SW 1271 (cell line): ENCODE results near the gene CFAP20DC.
"Not testable (repeated sequence)": the region's sequence is repeated elsewhere in the genome, so short reads cannot be mapped to it uniquely, and the experiment has no call there.

Source experiments
- DNase-seq, 2 experiments: peaks; one replicate each; lab custom pipeline; 2025; lab: John Stamatoyannopoulos, UW

The CFAP20DC gene

DNA sequence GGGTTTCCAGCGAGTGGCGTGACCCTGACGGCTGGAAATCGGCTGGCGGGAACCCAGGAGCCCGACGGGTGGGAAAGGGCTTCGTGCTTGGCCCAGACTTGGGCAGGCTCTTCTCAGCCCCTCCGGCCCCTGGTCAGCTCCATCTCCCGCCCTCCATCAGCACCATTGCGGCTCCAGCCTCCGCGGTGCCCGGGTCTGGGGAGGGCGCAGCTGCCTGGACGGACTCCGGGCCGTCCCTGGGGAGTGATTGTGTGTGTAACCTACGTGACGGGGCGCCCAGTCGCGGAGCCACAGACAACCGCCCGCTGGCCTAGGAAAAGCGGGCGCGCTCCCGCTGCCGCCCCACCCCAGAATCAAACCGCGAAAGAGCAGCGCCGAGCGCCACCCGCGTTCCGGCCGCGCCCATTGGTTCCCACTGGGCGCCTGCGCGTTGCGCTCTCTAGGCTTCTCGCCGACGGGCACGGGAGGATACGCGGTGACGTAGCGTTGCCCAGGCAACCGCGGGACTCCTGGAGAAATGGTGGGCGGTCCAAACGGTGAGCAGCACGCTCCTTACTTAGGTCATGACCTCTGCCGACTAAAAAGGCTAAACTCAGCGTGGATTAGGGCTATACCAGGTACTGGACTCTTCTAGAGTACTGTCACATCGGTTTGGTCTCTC lies at the start of gene CFAP20DC:
Gene CFAP20DC, minus strand, starts transcription at position 355 of the 661 bp plus-strand sequence. CDS start 394 bp downstream, outside the sequence.
- DNase-seq: peak; percentile 83 to 87

DNA sequence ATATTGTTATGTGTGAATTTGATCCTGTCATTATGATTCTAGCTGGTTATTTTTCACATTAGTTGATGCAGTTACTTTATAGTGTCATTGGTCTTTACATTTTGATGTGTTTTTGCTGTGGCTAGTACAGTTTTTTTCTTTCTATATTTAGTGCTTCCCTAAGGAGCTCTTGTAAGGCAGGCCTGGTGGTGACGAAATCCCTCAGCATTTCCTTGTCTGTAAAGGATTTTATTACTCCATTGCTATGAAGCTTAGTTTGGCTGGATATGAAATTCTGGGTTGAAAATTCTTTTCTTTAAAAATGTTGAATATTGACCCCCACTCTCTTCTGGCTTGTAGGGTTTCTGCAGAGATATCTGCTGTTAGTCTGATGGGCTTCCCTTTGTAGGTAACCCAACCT lies 48.7 kb upstream of the CFAP20DC start:
- DNase-seq: not testable (repeated sequence)

DNA sequence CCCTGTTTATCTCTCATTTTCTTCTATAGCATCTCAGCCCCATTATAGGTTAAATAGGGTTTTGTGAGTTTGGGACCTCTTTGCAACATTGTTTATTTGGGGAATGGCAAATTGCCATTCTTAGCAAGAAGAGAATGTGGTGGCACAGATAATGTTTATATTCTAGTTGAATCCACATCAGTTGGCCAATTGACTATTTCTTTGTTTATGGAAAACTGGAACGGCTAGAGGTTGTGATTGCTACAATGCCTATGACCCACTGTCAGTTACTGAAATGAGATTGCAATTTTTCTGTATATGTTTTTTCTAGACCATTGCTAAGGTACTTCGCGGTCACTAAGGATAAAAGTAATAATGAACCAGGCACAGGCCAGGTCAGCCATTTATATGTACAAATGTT lies 44.6 kb upstream of the CFAP20DC start:
- DNase-seq: no peak

DNA sequence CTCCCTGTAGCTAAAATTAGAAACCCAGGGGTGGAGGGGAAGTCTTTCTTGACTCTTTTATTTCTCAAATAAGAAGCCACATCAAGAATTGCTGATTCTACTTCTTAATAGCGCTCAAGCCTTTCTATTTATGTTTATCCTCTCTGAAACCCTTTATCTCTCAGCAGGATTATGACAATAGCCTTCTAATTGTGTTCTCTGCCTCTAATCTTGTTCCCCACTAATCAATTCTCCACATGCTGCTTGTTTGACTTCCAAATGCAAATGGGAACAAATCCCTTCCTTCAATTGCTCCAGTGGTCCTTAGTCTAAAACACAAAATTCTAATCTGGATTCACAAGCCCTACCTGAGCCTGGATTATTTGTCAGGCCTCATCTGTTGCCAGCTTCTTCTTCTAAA lies 43.7 kb upstream of the CFAP20DC start:
- DNase-seq: no peak

DNA sequence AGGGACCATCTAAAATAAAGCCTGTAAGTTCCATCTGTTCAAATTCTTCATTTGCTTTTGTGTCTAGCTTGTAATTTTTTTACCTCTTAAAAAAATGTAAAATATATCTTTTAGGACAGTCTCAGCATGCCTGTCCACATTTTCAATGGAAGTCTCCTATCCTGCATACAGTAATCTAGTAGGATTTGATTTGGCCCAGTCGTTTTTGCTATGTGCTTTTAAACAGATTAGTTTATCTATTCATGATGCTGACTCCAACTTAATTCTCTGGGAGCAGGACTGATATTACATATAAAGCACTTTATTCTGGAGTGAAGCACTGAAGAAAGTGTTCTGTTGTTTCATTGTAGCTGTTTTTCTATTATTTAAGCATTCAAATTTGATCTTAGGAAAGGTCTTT lies 38.9 kb upstream of the CFAP20DC start:
- no peak for DNase-seq

DNA sequence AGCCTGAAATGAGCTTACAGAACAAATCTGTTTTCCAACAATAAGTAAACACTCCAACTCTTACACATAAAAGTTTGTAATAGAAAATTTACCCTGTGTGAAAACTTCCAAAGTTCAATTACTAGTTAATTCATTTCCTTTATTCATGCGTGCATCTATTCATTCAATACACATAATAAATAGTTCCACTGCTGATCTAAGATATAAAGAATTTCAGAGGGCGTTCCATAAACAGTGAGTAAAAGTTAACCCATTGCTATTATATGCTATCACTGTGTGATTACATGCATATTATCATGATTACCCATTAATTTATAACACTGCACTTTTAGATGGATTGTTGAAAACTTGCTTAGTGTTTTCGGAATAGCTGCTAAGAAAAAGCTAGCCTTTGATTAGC lies 36.2 kb upstream of the CFAP20DC start:
- DNase-seq: no peak

DNA sequence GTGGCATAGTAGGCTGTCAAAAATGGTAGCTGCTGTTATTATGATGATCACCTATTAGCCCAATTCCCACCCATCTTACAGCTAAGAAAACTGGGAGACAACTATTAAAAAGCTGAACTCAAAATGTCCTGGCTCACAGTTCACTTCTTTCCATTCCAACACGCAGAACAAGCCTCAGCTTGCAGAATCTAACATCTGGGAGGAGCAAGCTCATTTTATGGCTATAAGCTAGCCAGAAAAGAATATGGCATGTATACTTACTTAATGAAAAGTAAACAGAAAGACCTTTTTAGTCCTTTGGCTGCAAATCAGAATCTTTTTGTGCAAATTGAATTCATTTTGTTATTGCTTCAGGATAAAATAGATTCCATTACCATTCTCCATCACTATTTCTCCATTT lies 34.8 kb upstream of the CFAP20DC start:
- DNase-seq: no peak

DNA sequence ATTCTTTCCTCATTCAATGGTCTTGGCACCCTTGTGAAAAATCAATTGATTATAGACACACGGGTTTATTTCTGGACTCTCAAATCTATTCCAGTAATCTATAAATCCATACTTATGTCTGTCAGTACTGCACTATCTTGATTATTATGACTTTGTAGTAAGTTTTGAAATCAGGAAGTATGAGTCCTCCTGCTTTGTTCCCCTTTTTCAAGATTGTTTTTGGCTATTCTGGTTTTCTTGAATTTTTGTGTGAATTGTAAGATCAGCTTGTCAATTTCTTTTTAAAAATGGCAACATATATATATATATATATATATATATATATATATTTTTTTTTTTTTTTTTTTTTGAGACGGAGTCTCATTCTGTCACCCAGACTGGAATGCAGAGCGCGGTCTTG lies 32.3 kb upstream of the CFAP20DC start:
- no peak for DNase-seq

DNA sequence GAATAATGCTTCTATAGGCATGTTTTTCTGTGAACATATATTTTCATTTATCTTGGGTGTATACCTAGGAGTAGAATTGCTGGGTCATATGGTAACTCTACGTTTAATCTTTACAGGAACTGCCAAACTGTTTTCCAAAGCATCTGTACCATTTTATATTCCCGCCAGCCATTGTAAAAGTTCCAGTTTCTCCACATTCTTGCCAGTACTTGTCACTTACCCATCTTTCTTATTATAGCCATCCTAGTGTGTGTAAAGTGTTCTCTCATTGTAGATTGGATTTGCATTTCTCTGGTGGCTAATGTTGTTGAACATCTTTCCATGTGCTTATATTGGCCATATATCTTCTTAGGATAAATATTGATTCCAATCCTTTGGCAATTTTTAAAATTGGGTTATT lies 31.2 kb upstream of the CFAP20DC start:
- DNase-seq: no peak

DNA sequence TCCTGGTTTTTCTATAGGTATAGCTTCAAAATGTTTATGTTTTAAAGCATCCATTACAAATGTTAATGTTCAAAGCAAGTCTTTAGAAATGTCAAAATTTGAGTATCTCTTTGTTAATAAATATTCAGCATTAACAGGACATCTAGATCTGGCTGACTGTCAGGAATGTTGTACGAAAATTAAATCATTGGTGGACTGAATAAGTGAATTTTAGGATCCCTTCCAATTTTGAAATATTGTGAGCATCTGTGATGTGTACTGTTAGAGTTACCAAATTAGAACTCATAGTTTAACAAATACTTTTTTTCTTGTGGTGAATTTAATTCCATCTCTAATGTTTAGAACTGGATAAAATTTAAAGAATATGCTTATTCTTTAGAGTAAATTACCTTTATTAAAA lies 30.1 kb upstream of the CFAP20DC start:
- DNase-seq: no peak

DNA sequence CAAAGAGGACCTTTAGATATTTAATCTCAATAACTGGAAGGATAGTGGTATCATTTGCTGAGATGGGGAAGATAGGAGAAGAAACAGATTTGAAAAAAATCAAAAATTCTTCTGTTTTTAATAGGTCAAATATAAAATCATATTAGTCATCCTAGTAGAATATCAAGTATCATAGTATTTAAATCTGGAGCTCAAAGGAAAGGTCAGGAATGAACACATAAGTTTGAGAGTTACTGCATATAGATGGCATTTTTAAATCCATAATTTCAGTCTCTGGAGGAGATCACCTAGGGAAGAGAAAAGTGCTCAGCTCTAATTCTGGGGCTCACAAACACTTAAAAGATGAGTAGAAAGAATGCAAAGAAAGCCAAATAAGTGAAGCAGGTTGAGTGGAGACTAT lies 24.9 kb upstream of the CFAP20DC start:
- DNase-seq: no peak

DNA sequence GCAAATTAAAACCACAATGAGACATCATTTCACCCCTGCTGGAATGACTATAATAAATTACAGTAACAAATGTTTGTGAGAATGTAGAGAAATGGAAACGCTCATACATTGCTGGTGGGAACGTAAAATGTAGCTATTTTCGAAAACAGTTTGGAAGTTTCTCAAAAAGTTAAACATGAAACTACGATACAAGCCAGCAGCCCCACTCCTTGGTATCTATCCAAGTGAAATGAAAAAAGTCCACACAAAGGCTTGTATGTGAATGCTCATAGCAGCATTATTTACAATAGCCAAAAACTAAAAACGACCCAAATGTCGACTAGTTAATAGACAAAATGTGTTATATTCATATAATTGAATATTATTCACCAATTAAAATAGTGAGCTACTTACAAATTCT lies 22.9 kb upstream of the CFAP20DC start:
- DNase-seq: no peak

DNA sequence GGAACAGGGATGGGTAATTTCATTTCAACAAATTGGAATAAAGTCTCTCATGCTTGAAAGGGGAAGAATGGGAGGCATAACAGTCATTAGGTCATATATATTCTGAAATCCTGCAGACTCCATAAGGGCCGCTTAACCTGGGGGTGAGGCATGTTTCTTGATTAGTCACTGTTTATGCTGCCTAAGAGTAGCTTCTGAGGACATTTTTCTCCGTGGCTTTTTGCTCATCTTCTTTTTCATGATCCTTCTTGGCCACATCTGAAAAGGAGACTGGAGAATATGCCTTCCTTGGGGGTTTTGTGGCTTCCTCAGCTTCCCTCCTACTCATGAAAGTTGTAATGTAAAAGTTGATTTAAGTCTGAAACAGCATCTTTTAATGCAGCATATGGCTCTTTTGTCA lies 20.0 kb upstream of the CFAP20DC start:
- no peak for DNase-seq

DNA sequence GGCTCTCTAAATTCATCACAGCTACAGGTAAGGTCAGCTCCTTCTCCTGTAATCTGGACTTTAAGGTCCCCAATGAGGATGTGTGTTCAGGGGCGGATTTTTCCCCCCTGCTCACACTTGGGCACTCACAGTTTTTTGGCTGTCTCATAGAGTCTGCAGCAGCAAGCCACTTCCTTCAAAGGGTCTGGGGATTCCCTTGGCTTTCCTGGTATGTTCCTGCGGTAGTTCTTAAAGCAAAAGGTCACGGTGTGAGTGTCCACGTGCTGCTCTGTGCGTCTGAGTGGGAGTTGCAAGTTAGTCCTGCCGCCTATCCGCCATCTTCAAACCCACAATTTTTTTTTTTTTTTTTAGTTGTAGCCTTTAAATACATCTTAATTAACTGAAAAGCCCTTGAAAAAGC lies 15.4 kb upstream of the CFAP20DC start:
- DNase-seq: no peak

DNA sequence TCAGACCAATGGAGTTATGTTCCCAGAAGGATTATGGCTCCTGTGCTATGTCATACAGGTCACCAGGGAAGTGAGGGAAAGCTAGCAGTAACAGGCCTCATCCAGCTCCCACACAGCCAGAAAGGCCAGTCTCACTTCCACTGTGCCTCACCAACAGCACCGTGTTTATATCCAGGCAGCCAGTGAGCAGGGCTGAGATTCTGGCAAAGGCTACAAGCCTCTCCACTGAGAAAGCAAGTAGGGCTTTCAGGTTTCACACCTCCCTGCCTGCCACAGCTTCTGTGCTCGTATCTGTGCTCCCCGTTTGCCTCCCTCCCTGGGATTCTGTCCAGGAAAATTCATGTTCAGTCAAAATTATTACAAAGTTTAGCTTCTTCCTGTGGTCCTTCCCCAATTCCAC lies 14.9 kb upstream of the CFAP20DC start:
- no peak for DNase-seq

DNA sequence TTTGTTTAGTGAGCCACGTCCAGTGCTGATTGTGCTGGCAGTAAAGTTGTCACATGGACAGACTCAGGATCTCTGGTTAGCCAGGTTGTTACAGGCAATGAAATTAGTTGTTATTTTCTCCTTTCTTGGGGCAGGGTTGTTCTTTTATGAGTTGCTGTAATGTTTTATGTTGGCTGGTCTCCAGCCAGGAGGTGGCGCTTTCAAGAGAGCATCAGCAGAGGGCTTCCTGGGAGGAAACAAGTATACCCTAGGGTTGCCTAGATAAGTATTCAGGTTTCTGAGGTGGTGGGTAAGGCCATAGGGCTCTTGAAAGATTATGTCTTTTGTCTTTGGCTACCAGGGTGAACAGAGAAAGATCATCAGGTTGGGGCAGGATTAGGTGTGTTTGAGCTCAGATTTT lies 14.5 kb upstream of the CFAP20DC start:
- no peak for DNase-seq

DNA sequence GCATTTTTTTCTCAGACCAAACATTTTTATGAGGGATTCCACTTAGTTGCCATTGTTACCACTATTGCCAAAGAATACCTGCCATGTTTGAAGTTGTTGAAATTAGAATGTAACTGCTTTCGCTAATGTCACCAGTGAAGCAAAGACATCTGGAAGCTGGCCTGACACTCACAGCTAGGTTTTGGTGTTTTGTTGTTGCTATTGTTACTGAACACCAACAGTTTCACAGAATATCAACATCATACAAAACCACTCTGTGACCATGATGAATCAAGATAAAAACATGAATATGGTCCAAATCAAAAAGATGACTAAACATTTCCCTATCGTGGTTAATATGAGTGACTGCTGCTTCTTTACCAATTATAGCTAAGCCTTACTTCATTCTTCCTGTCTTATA lies 6.9 kb upstream of the CFAP20DC start:
- no peak for DNase-seq

DNA sequence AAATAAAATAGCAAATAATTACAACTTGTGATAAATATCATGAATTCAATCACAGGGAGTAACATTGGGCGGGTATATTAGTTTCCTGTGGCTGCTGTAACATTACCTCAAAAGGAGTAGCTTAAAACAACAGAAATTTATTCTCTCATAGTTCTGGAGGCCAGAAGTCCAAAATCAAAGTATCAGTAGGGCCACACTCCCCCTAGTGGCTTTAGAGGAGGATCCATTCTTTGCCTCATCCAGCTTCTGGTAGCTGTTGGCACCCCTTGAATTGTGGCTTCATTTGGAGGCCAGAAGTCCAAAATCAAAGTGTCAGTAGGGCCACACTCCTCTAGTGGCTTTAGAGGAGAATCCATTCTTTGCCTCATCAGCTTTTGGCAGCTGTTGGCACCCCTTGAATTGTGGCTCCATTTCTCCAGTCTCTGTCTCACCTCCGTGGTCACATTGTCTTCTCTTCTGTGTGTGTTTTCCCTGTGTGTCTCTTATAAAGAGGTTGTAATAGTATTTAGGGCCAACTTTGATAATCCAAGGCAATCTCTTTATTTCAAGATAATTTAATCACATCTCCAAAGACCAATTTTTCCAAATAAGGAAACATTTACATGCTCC lies 3.1 kb upstream of the CFAP20DC start:
- DNase-seq: peak; percentile 11 to 33

DNA sequence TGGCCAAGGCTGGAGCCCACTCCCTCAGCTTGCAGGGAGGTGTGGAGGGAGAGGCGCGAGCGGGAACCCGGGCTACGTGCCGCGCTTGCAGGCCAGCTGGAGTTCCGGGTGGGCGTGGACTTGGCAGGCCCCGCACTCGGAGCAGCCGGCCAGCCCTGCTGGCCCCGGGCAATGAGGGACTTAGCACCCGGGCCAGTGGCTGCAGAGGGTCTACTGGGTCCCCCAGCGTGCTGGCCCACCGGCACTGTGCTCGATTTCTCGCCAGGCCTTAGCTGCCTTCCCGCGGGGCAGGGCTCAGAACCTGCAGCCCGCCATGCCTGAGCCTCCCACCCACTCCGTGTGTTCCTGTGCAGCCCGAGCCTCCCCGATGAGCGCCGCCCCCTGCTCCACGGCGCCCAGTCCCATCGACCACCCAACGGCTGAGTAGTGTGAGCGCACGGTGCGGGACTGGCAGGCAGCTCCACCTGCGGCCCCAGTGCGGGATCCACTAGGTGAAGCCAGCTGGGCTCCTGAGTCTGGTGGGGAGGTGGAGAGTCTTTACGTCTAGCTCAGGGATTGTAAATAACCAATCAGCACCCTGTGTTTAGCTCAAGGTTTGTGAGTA lies 1.1 kb upstream of the CFAP20DC start:
- DNase-seq: not testable (repeated sequence)

DNA sequence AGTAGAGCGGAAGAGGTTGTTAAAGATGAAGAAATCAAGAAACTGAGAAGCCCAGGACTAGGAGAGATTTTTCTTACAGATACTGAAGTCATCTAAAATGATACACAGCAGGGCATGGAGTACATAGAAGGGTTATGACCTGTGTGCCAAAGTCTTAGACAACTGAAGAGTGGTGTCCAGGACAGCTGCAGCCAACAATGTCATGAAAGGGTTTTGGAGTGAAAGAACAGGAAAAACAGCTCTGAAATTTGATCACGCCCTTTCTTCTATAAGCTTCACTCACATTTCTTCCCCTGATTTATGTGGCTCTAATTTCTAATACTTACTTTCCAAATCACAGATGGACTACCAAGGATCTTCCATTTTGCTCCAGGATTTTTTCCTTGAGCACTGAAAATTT lies 3.0 kb downstream of the CFAP20DC start:
- DNase-seq: no peak

DNA sequence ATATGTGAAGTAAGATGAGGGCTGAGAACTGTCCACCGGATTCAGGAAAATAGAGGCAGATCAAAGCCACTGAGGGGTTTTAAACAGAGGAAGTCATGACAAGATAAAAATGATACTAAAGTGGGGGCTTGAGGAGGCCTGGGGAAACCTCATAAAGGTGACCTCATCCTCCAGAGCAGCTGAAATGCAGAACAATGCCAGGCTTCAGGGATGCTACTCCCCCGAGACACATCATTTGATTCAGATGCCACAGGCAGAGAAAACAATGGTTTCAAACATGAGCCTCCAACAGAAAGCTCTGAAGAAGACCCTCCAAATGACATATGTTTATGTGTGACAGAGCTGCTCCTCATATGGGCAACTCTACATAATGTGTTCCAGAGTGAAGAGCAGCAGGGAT lies 6.4 kb downstream of the CFAP20DC start:
- DNase-seq: no peak

DNA sequence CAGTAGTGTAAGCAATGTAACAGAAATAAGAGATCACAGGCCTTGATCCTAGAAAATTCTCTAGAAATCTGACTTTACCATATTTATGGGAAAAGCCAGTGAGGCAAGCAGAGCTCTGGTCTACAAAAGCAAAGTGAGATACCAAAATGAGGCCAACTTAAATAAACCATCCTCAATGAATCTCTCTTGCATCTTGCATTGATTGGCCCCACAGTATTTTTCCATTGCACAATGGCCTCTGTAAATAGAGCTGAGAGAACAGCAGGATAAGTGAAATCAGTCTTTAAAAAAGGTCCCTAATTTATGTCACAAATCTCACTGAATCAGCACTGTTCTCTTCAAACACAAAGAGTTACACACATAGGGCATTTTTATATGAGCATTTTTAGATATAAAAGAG lies 8.9 kb downstream of the CFAP20DC start:
- DNase-seq: no peak

DNA sequence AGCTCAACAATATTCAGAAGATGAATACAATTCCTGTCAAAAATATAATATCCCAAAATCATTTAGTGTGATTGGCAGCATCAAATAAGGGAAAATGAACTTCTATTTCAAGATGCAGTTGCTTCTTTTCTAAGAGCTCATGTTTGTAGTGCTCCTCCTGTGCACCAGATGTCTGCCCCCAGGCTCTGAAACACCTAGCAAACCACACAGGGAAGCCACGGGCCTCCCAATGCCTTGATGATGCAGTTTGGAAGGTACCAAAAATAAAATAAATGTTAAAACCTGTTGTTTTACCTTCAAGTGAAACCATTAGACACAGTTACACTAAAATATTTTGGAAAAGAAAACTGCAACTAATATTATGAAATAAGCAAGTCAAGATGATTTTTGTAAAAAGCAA lies 22.2 kb downstream of the CFAP20DC start:
- no peak for DNase-seq

DNA sequence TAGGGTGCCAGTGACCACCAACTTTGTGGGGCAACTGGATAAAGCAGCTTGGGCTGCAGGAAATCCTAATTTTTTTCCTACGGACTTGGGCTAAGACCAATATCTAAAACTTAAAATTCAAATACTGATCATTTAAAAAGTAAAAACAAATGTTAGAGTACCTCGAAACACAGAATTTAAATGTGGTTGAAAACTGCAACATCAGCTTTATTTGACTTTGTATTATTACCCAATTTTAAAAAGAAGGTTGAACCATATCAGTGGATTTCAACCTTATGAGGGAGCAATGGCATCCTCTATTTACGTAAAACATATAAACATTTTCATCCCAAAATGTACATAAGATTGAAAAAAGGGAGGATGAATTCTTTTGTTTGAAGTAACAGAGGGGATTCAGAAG lies 26.2 kb downstream of the CFAP20DC start:
- DNase-seq: no peak
